Tibial artery (tissue), 4 donors: ENCODE measurements around the gene RPA1.

Experiments
- DNase-seq, 2 donors: peaks; one replicate each; pipeline ENCODE4 v3.0.0-alpha.2; 2019
- H3K27ac ChIP-seq, 2 donors: fragments of 200-600 bp; sonication (generic) in 1 of 2; 1 replicate in 1 of 2; 2 replicates in 1 of 2; pipeline ENCODE4 v1.5.1; 2018 to 2019; ENCODE audit warnings: mild to moderate bottlenecking in 1 of 2
- H3K27me3 ChIP-seq, 2 donors: fragments of 200-600 bp; sonication (generic) in 1 of 2; one replicate each; pipeline versions ENCODE4 v1.5.1 to v1.6.0; 2016 to 2019
- H3K36me3 ChIP-seq, 3 donors: fragments of 200-600 bp; sonication (generic) in 2 of 3; one replicate each; pipeline ENCODE4 v1.5.1; 2016 to 2019; ENCODE audit warnings: mild to moderate bottlenecking in 2 of 3
- H3K4me1 ChIP-seq, 4 donors: fragments of 200-600 bp; sonication (generic) in 2 of 4; 1 replicate in 3 of 4; 2 replicates in 1 of 4; pipeline ENCODE4 v1.5.1; 2016 to 2019
- H3K4me3 ChIP-seq, 2 donors: fragments of 200-600 bp; sonication (generic) in 1 of 2; 1 replicate in 1 of 2; 2 replicates in 1 of 2; pipeline ENCODE4 v1.5.1; 2018 to 2019; ENCODE audit warnings: mild to moderate bottlenecking in 2 of 2
- H3K9me3 ChIP-seq, 3 donors: fragments of 200-600 bp; sonication (generic) in 1 of 3; one replicate each; pipeline ENCODE4 v1.5.1; 2016 to 2019
- CTCF ChIP-seq, 2 experiments: fragments of 200-600 bp in 1 of 2; fragments of 450-650 bp in 1 of 2; IDR thresholded peaks; one replicate each; pipeline ENCODE4 v1.5.1; 2017 to 2019; ENCODE audit warnings: antibody characterized with exemption in 2 of 2, mild to moderate bottlenecking in 1 of 2, moderate library complexity in 1 of 2
- intact Hi-C: fragments of 100-400 bp; cut with DNase I; formaldehyde crosslinking; loops from one replicate; pipeline ENCODE4 v1.15.0; 2023; ENCODE audit warnings: low total_unique reads

RPA1 gene

GRCh38 chr17:1786708-1787107 lies 43.1 kb upstream of the RPA1 start:
- Histone ChIP-seq H3K9me3 (no peaks in the 10 kb centered on the region), H3K36me3 (no peaks in the 10 kb centered on the region), H3K4me1 (peaks cover 0 to 77% (median 39%) of the 10 kb centered on the region in 4 donors), H3K4me3 (no peak overlapping the region), H3K27ac (peak overlapping the region; percentile 95 to 99), H3K27me3 (no peaks in the 10 kb centered on the region)
- intact Hi-C loops = no loop called here
- no peak for DNase-seq
- no peak for TF ChIP-seq CTCF (IDR thresholded peaks at IDR 0.05)

GRCh38 chr17:1787301-1787902 lies 42.4 kb upstream of the RPA1 start:
- Histone ChIP-seq H3K27ac (peak overlapping the region; percentile 95 to 99), H3K36me3 (no peaks in the 10 kb centered on the region), H3K4me1 (peaks cover 0 to 70% (median 32%) of the 10 kb centered on the region in 4 donors), H3K9me3 (no peaks in the 10 kb centered on the region), H3K4me3 (no peak overlapping the region), H3K27me3 (no peaks in the 10 kb centered on the region)
- intact Hi-C loops = no loop called here
- TF ChIP-seq CTCF (IDR thresholded peaks at IDR 0.05) = no peak
- DNase-seq = peak; percentile 89 to 91

GRCh38 chr17:1789936-1790335 lies 39.9 kb upstream of the RPA1 start:
- intact Hi-C loops = no loop called here
- Histone ChIP-seq H3K9me3 (no peaks in the 10 kb centered on the region), H3K27me3 (no peaks in the 10 kb centered on the region), H3K4me1 (peaks cover 0 to 50% (median 17%) of the 10 kb centered on the region in 4 donors), H3K36me3 (no peaks in the 10 kb centered on the region), H3K4me3 (no peak overlapping the region), H3K27ac (peak overlapping the region; percentile 5 to 95)
- DNase-seq = no peak
- no peak for TF ChIP-seq CTCF (IDR thresholded peaks at IDR 0.05)

- H3K27ac ChIP-seq = no peak overlapping the region
- H3K27me3 ChIP-seq = no peaks in the 10 kb centered on the region
- TF ChIP-seq CTCF (IDR thresholded peaks at IDR 0.05) = no peak
- no peaks in the 10 kb centered on the region for H3K36me3 ChIP-seq
- no peak for DNase-seq
- H3K9me3 ChIP-seq = no peaks in the 10 kb centered on the region
- peaks cover 0 to 46% (median 19%) of the 10 kb centered on the region in 4 donors for H3K4me1 ChIP-seq
- intact Hi-C loops = no loop called here
- no peak overlapping the region for H3K4me3 ChIP-seq
These were observed 37.0 kb upstream of the RPA1 start for GRCh38 chr17:1792495-1793446.

- Histone ChIP-seq H3K9me3 (no peaks in the 10 kb centered on the region), H3K27me3 (no peaks in the 10 kb centered on the region), H3K36me3 (no peaks in the 10 kb centered on the region), H3K4me3 (no peak overlapping the region), H3K27ac (no peak overlapping the region), H3K4me1 (peaks cover 0 to 46% (median 15%) of the 10 kb centered on the region in 4 donors)
- no peak for DNase-seq
- intact Hi-C loops = no loop called here
- no peak for TF ChIP-seq CTCF (IDR thresholded peaks at IDR 0.05)
These were observed 36.4 kb upstream of the RPA1 start for GRCh38 chr17:1793447-1793806.
